ENCODE data around the gene ITGA6.

The ITGA6 gene

GRCh38 chr2:172395503-172395902, 31.9 kb upstream of the ITGA6 start:
- no peak overlapping the region for H3K4me3 ChIP-seq (ENCODE audit: low read depth, low read length)
- DNase-seq (ENCODE audit: low read depth) = no peak
- TF ChIP-seq CTCF (IDR thresholded peaks at IDR 0.05; ENCODE audit: control insufficient read depth, extremely low read depth, insufficient read depth) = no peak

- no peak overlapping the region for H3K4me3 ChIP-seq (ENCODE audit: low read depth, low read length)
- TF ChIP-seq CTCF (IDR thresholded peaks at IDR 0.05; ENCODE audit: control insufficient read depth, extremely low read depth, insufficient read depth) = no peak
- no peak for DNase-seq (ENCODE audit: low read depth)
Measured at GRCh38 chr2:172397148-172397834, 30.1 kb upstream of the ITGA6 start.

GRCh38 chr2:172398440-172398839, 28.9 kb upstream of the ITGA6 start:
- TF ChIP-seq CTCF (IDR thresholded peaks at IDR 0.05; ENCODE audit: control insufficient read depth, extremely low read depth, insufficient read depth) = no peak
- no peak overlapping the region for H3K4me3 ChIP-seq (ENCODE audit: low read depth, low read length)
- DNase-seq (ENCODE audit: low read depth) = no peak

- H3K4me3 ChIP-seq (ENCODE audit: low read depth, low read length) = no peak overlapping the region
- TF ChIP-seq CTCF (IDR thresholded peaks at IDR 0.05; ENCODE audit: control insufficient read depth, extremely low read depth, insufficient read depth) = no peak
- no peak for DNase-seq (ENCODE audit: low read depth)
Measured at GRCh38 chr2:172399765-172400164, 27.6 kb upstream of the ITGA6 start.

- no peak for TF ChIP-seq CTCF (IDR thresholded peaks at IDR 0.05; ENCODE audit: control insufficient read depth, extremely low read depth, insufficient read depth)
- DNase-seq (ENCODE audit: low read depth) = no peak
- no peak overlapping the region for H3K4me3 ChIP-seq (ENCODE audit: low read depth, low read length)
Measured at GRCh38 chr2:172402198-172402597, 25.2 kb upstream of the ITGA6 start.

- TF ChIP-seq CTCF (IDR thresholded peaks at IDR 0.05; ENCODE audit: control insufficient read depth, extremely low read depth, insufficient read depth) = no peak
- H3K4me3 ChIP-seq (ENCODE audit: low read depth, low read length) = no peak overlapping the region
- DNase-seq (ENCODE audit: low read depth) = no peak
Measured at GRCh38 chr2:172403402-172403801, 24.0 kb upstream of the ITGA6 start.

GRCh38 chr2:172403881-172404468, 23.4 kb upstream of the ITGA6 start:
- TF ChIP-seq CTCF (IDR thresholded peaks at IDR 0.05; ENCODE audit: control insufficient read depth, extremely low read depth, insufficient read depth) = no peak
- no peak for DNase-seq (ENCODE audit: low read depth)

More at GRCh38 chr2:172403881-172404468, 23.4 kb upstream of the ITGA6 start:
- no peak overlapping the region for H3K4me3 ChIP-seq (ENCODE audit: low read depth, low read length)
